K562 treated with DMSO at 1 percent for 48 hours (cell line): ENCODE data around the gene ABCD2. TPM values are rescaled to one million over a fixed set of nuclear protein-coding genes. Genes with fewer than 3 reads are reported as not detected.

ENCODE experiments used
- total RNA-seq: library from RNA; unstranded; fragments of 300-600 nt; gene quantifications from 2 replicates; pipeline ENCODE4 v1.2.3, GENCODE V29; 2022; ENCODE audit warnings: low replicate concordance; ENCODE audit errors: extremely low read depth

ABCD2 gene
- total RNA-seq: not detected in 2 replicates

GRCh38 chr12:39619660-39620433 lies at the start of gene ABCD2:
Gene ABCD2, minus strand, starts transcription at chr12:39619803. Its CDS starts 188 bp downstream, at chr12:39619615.

Other genes with a start within 250 kb of the ABCD2 start
- not detected in 2 replicates for gene KIF21A, start 176.7 kb downstream of the ABCD2 start, total RNA-seq